Astrocyte of the cerebellum (primary cell): Measurements from ENCODE around the gene CARD18.

Source experiments
- DNase-seq: peaks from one replicate; pipeline ENCODE4 v3.0.0-alpha.2; 2011; ENCODE audit warnings: low read depth
- H3K4me3 ChIP-seq: 2 replicates; pipeline ENCODE4 v1.5.1; 2011; ENCODE audit warnings: mild to moderate bottlenecking, low read depth, low read length, moderate library complexity
- in situ Hi-C: cut with HindIII; loops from 2 replicates; pipeline ENCODE4 v1.10.0; 2017; ENCODE audit warnings: low sequenced_read_pairs
- TF ChIP-seq, protein P1 (sequence below): IDR thresholded peaks from 2 replicates; pipeline ENCODE4 v1.5.1; 2012; ENCODE audit warnings: low read length, low read depth, moderate library complexity, mild to moderate bottlenecking; ENCODE audit errors: missing control alignments

The CARD18 gene

DNA sequence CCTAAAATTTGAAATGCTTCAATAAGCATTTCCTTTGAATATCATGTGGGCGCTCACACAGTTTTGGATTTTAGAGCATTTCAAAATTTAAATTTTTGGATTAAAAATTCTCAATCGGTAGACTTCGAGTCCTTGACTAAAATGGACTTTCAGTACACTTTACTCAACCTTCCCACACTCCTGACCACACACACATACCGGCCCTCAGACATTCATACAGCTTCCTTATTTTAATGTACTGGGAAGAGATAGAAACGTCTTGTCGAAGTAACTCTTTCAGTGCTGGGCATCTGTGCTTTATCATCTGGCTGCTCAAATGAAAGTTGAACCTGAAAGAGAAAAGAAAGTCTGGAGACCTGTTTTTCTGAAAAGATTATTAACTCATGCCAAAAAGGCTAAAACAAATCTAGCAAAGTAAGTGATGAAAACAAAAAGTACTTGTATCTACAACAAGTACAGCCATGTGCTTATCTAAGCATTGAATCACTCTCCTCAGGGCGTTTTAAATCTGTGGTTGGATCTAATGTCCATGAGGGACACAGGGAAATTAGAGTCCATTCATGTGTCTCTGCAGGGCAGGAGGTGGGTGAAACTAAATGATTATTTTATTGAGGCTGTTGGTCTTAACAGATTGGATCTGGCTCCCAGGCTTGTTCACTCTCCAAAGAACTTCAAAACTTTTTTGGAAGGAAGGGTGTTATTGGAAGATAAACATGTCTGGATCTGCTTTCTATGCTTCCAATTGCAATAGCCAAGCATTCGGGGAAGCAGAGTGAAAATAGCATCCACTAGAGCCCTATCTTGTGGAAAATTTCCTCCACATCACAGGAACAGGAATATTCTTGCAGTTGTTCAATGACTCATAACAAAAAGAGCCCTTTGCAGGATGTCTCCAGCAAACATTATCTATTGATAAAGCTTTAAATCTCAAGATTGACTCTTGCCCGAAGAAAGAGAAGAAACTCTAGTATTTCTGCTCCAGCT is 47.0 kb downstream of the CARD18 start:
- in situ Hi-C loops, result no loop called here
- H3K4me3 ChIP-seq, result no peak overlapping the region

More for the DNA sequence above, 47.0 kb downstream of the CARD18 start:
- TF ChIP-seq, protein P1, sequence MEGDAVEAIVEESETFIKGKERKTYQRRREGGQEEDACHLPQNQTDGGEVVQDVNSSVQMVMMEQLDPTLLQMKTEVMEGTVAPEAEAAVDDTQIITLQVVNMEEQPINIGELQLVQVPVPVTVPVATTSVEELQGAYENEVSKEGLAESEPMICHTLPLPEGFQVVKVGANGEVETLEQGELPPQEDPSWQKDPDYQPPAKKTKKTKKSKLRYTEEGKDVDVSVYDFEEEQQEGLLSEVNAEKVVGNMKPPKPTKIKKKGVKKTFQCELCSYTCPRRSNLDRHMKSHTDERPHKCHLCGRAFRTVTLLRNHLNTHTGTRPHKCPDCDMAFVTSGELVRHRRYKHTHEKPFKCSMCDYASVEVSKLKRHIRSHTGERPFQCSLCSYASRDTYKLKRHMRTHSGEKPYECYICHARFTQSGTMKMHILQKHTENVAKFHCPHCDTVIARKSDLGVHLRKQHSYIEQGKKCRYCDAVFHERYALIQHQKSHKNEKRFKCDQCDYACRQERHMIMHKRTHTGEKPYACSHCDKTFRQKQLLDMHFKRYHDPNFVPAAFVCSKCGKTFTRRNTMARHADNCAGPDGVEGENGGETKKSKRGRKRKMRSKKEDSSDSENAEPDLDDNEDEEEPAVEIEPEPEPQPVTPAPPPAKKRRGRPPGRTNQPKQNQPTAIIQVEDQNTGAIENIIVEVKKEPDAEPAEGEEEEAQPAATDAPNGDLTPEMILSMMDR, result no peak
- DNase-seq, result no peak
